GM13977 (cell line): Measurements from ENCODE around the gene SP3.

Experiments
- DNase-seq: peaks from one replicate; pipeline ENCODE4 v3.0.0; 2012; ENCODE audit warnings: low spot score
- CTCF ChIP-seq: IDR thresholded peaks from 2 replicates; pipeline ENCODE4 v1.5.1; 2012; ENCODE audit warnings: mild to moderate bottlenecking, control low read depth; ENCODE audit not compliant: insufficient read depth; ENCODE audit errors: extremely low read depth, missing control alignments
- in situ Hi-C: fragments of 300-500 bp; cut with MboI; formaldehyde crosslinking; loops from one replicate; pipeline ENCODE4 v1.12.0; 2022; ENCODE audit warnings: low sequenced_read_pairs, low pct_unique_long_range_greater_than_20kb, mixed read lengths, inconsistent platforms; ENCODE audit not compliant: unreplicated experiment

Gene SP3

GRCh38 chr2:173914055-173914927 lies 50.9 kb downstream of the SP3 start:
- no peak for TF ChIP-seq CTCF
- in situ Hi-C loops = no loop called here
- no peak for DNase-seq

GRCh38 chr2:173909846-173910245 lies 55.3 kb downstream of the SP3 start:
- in situ Hi-C loops = no loop called here
- no peak for TF ChIP-seq CTCF
- no peak for DNase-seq

- TF ChIP-seq CTCF = no peak
- in situ Hi-C loops = no loop called here
- DNase-seq = no peak
Observed at GRCh38 chr2:173906626-173907025, 58.5 kb downstream of the SP3 start.

- no peak for TF ChIP-seq CTCF
- DNase-seq = no peak
- in situ Hi-C loops = no loop called here
Observed at GRCh38 chr2:173903601-173904394, 61.4 kb downstream of the SP3 start.

- peak; percentile 25 for DNase-seq
- in situ Hi-C loops = no loop called here
- no peak for TF ChIP-seq CTCF
Observed at GRCh38 chr2:173898996-173899395, 66.2 kb downstream of the SP3 start.

GRCh38 chr2:173898178-173898668 lies 67.0 kb downstream of the SP3 start:
- no peak for TF ChIP-seq CTCF
- peak; percentile 55 for DNase-seq
- in situ Hi-C loops = no loop called here
